ENCODE measurements around the gene SEPSECS. TPM values are rescaled to one million over a fixed set of nuclear protein-coding genes. Genes with fewer than 3 reads are reported as not detected.

The SEPSECS gene
- total RNA-seq, 1 experiment from 2014 or later = 4.0 TPM

DNA sequence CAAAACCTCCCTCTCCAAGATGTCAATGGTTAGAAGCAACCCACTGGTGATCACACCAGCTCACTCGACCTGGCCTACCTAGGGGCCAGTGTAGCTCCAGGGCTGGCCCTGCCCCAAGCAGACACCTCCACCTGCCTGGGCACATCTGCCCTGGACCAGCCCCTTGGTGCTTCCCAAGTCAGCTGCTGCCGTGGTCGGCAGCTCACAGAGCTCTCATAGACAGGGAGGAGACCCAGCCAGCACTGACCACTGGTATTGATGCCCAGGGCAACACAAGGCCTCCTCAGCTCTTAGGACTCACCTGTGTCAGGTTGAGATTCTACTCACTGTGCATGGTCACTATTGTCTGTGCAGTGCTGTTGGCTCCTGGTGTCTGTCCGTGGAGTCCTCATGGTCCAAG is 51.7 kb downstream of the SEPSECS start:
- CTCF ChIA-PET = no interaction called here
- no peak for TF ChIP-seq POLR2AphosphoS5 (IDR thresholded peaks at IDR 0.05; ENCODE audit: low read depth, low read length)
- TF ChIP-seq, protein P1, sequence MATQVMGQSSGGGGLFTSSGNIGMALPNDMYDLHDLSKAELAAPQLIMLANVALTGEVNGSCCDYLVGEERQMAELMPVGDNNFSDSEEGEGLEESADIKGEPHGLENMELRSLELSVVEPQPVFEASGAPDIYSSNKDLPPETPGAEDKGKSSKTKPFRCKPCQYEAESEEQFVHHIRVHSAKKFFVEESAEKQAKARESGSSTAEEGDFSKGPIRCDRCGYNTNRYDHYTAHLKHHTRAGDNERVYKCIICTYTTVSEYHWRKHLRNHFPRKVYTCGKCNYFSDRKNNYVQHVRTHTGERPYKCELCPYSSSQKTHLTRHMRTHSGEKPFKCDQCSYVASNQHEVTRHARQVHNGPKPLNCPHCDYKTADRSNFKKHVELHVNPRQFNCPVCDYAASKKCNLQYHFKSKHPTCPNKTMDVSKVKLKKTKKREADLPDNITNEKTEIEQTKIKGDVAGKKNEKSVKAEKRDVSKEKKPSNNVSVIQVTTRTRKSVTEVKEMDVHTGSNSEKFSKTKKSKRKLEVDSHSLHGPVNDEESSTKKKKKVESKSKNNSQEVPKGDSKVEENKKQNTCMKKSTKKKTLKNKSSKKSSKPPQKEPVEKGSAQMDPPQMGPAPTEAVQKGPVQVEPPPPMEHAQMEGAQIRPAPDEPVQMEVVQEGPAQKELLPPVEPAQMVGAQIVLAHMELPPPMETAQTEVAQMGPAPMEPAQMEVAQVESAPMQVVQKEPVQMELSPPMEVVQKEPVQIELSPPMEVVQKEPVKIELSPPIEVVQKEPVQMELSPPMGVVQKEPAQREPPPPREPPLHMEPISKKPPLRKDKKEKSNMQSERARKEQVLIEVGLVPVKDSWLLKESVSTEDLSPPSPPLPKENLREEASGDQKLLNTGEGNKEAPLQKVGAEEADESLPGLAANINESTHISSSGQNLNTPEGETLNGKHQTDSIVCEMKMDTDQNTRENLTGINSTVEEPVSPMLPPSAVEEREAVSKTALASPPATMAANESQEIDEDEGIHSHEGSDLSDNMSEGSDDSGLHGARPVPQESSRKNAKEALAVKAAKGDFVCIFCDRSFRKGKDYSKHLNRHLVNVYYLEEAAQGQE (IDR thresholded peaks at IDR 0.05; ENCODE audit: insufficient read depth in 1 of 2, low read depth in 2 of 2, low read length in 1 of 2) = no peak
- TF ChIP-seq SIN3A (IDR thresholded peaks at IDR 0.05; ENCODE audit: borderline replicate concordance, insufficient read depth, low read depth, low read length) = no peak
- no peak for TF ChIP-seq TCF7L2 (IDR thresholded peaks at IDR 0.05; ENCODE audit: low read depth, low read length)
- no peak for TF ChIP-seq CTCF (IDR thresholded peaks at IDR 0.05)
- Histone ChIP-seq H3K27ac (ENCODE audit: low read length) (no peak overlapping the region), H3K36me3 (ENCODE audit: control insufficient read depth, insufficient read depth, low read length) (no peaks in the 10 kb centered on the region), H3K4me1 (ENCODE audit: control insufficient read depth, insufficient read depth, low read length) (no peaks in the 10 kb centered on the region), H3K27me3 (ENCODE audit: control insufficient read depth, insufficient read depth, low read length) (no peaks in the 10 kb centered on the region), H3K9me3 (ENCODE audit: control insufficient read depth, insufficient read depth, low read depth, low read length) (no peaks in the 10 kb centered on the region), H3K4me3 (ENCODE audit: low read depth in 2 of 2, low read length in 2 of 2) (no peak overlapping the region)
- no TSS peak for BruUV-seq (replicated peaks)
- intact Hi-C loops (cut with micrococcal nuclease; ENCODE audit: unreplicated experiment) = no loop called here
- ATAC-seq = no peak
- POLR2A ChIA-PET = no interaction called here
- in situ Hi-C loops (cut with HindIII; ENCODE audit: low pct_unique_long_range_greater_than_20kb, low sequenced_read_pairs) = no loop called here
- DNase-seq (ENCODE audit: low read depth, low spot score) = no peak

DNA sequence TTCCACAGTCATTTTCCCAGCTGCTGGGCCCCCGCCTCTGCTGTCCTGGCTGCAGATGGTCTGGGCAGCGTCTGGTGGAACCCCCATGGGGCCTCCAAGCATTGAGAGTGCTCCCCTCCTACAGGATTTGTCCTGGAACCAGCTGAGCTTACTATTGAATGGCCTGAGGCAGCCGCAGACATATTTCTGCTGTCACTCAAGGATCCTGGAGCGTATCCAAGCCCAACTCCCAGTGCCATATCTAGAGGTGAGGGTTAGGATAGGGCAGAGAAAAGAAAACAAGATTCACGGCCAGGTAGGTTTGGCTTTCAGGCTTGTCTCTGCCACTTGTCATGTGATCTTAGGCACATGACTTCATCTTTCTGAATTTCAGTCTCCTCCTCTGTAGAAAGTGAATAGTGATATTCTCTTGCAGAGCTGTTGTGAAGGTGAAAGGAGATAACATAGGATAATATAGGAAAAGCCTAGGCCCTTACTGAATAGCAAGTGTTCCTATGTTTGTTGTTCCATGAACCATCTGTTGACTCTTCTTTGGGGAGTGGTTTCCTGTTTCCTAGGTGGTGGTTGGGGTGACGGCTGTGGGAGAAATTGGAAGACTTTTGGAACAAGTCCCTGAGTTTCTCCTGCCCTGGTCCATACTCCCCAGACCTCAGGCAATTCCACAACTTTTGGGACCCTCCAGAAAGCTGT is 52.3 kb downstream of the SEPSECS start:
- CTCF ChIA-PET = no interaction called here
- TF ChIP-seq POLR2AphosphoS5 (IDR thresholded peaks at IDR 0.05; ENCODE audit: low read depth, low read length) (no peak), SIN3A (IDR thresholded peaks at IDR 0.05; ENCODE audit: borderline replicate concordance, insufficient read depth, low read depth, low read length) (no peak), CTCF (IDR thresholded peaks at IDR 0.05) (no peak), TCF7L2 (IDR thresholded peaks at IDR 0.05; ENCODE audit: low read depth, low read length) (no peak)
- TF ChIP-seq, protein P1 (IDR thresholded peaks at IDR 0.05; ENCODE audit: insufficient read depth in 1 of 2, low read depth in 2 of 2, low read length in 1 of 2) = no peak
- BruUV-seq (replicated peaks) = no TSS peak
- DNase-seq (ENCODE audit: low read depth, low spot score) = no peak
- POLR2A ChIA-PET = no interaction called here
- Histone ChIP-seq H3K4me1 (ENCODE audit: control insufficient read depth, insufficient read depth, low read length) (no peaks in the 10 kb centered on the region), H3K27me3 (ENCODE audit: control insufficient read depth, insufficient read depth, low read length) (no peaks in the 10 kb centered on the region), H3K9me3 (ENCODE audit: control insufficient read depth, insufficient read depth, low read depth, low read length) (no peaks in the 10 kb centered on the region), H3K36me3 (ENCODE audit: control insufficient read depth, insufficient read depth, low read length) (no peaks in the 10 kb centered on the region), H3K27ac (ENCODE audit: low read length) (no peak overlapping the region), H3K4me3 (ENCODE audit: low read depth in 2 of 2, low read length in 2 of 2) (no peak overlapping the region)
- no peak for ATAC-seq
- intact Hi-C loops (cut with micrococcal nuclease; ENCODE audit: unreplicated experiment) (no loop called here), in situ Hi-C loops (cut with HindIII; ENCODE audit: low pct_unique_long_range_greater_than_20kb, low sequenced_read_pairs) (no loop called here)

Measured in Panc1 (cell line).